ENCODE results near the gene CORO2A.
A peak's percentile ranks its signal among the peaks of the same experiment; 100 is the strongest.
"Not testable (repeated sequence)": the region's sequence is repeated elsewhere in the genome, so short reads cannot be mapped to it uniquely, and the experiment has no call there.

- TF ChIP-seq ZBTB21 (tag by site-specific recombination; IDR thresholded peaks at IDR 0.05) (peak; percentile 27; the same call in 1 of the 2 replicates), ZNF266 (tag by site-specific recombination; IDR thresholded peaks at IDR 0.05; ENCODE audit: low read depth) (0 out of 2 replicates have a peak, but pooled peaks have one; percentile 10), ZNF518A (tag by site-specific recombination; conservative IDR thresholded peaks at IDR 0.05; ENCODE audit: low read depth) (peak; percentile 85)
- TF ChIP-seq ZNF274 (IDR thresholded peaks at IDR 0.05; ENCODE audit: low read length); ZNF274 (tag by site-specific recombination; IDR thresholded peaks at IDR 0.05; ENCODE audit: borderline replicate concordance); ZNF76 (tag by site-specific recombination; IDR thresholded peaks at IDR 0.05; ENCODE audit: borderline replicate concordance, low read depth); SP3 (tag by site-specific recombination; IDR thresholded peaks at IDR 0.05); ZNF239 (tag by site-specific recombination; IDR thresholded peaks at IDR 0.05); CTCF (tag by site-specific recombination; IDR thresholded peaks at IDR 0.05): not testable (repeated sequence)
Observed at GRCh38 chr9:98117097-98117496, 75.3 kb downstream of the CORO2A start.
